ENCODE measurements around the gene GLCCI1.

- TF ChIP-seq GATA3 (IDR thresholded peaks at IDR 0.05; ENCODE audit: low read depth, low read length), result no peak
- no peak for TF ChIP-seq GATA2 (IDR thresholded peaks at IDR 0.05; ENCODE audit: low read depth, low read length)
Observed at GRCh38 chr7:7959979-7960670, 8.5 kb upstream of the GLCCI1 start.

Data from SH-SY5Y (cell line).